ENCODE measurements around the gene PTPRM. TPM values are rescaled to one million over a fixed set of nuclear protein-coding genes. Genes with fewer than 3 reads are reported as not detected.

Gene PTPRM
- total RNA-seq, 4 donors from 2014 or later = 206 to 337 (median 255) TPM

DNA sequence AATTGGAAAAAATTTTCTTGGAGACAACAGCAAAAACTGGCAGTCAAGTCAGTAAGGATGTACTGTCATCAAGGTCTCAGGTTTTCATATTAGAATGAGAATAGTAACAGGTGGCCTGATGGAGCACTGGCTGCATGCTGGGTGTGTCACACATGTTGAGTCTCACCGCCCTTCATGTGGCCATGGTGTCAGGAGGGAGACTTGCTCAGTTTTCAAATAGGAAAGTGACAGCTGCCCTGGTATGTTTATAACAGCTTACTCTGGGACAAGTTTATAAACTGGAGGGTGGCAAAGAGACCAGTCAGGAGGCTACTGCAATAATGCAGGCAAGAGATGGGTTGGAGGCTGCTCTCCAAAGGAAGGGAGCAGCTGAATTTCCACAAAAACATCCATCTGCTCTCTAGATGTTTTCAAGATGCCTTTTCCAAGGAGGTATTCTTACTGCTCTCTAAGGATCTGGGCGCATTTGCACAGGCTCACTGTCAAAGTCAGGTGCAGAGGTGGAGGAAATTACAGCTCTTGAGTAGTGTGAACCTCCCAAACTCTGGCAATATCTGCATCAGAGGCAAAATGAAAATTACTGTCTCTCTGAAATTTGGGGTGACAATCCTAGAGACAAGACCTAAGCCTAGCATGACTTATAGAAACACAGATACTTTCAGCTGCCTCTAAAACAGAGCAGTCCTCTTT lies 720.2 kb downstream of the PTPRM start:
- TF ChIP-seq, protein P1, sequence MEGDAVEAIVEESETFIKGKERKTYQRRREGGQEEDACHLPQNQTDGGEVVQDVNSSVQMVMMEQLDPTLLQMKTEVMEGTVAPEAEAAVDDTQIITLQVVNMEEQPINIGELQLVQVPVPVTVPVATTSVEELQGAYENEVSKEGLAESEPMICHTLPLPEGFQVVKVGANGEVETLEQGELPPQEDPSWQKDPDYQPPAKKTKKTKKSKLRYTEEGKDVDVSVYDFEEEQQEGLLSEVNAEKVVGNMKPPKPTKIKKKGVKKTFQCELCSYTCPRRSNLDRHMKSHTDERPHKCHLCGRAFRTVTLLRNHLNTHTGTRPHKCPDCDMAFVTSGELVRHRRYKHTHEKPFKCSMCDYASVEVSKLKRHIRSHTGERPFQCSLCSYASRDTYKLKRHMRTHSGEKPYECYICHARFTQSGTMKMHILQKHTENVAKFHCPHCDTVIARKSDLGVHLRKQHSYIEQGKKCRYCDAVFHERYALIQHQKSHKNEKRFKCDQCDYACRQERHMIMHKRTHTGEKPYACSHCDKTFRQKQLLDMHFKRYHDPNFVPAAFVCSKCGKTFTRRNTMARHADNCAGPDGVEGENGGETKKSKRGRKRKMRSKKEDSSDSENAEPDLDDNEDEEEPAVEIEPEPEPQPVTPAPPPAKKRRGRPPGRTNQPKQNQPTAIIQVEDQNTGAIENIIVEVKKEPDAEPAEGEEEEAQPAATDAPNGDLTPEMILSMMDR (IDR thresholded peaks at IDR 0.05; ENCODE audit: low read depth) = no peak

DNA sequence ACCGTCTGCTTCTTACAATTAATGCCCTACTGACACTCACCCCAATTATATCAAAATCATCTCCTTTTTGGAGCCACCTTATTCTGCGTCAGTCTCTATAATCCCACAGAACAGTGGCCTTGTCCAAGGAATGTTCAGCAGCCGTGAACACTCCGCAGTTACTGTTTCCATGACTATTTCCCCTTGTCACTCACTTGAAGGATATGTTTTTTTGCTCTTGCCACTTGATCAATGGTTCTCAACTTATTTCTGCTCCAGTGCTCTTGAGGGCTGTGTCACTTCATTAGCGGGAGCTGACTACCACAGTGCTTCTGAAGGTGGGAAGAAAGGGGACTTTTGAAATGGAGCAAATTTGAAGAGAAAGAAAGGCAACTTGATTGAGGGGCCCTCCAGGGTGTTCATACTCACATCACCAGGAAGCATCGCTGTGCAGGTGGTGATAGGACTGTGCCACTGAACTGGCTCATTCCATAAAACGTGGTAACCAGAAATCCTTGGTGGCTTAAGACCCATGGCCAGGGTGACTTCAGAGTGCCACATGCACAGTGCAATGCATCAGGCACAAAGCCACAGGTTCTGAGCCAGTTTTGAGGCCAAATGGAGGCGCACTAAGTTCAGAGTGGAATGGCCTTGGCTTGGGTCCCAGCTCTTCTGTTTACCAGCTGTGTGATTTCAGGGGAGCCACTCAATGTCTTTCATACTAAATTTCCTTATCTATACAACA lies 721.5 kb downstream of the PTPRM start:
- TF ChIP-seq, protein P1 (IDR thresholded peaks at IDR 0.05; ENCODE audit: low read depth) = no peak

DNA sequence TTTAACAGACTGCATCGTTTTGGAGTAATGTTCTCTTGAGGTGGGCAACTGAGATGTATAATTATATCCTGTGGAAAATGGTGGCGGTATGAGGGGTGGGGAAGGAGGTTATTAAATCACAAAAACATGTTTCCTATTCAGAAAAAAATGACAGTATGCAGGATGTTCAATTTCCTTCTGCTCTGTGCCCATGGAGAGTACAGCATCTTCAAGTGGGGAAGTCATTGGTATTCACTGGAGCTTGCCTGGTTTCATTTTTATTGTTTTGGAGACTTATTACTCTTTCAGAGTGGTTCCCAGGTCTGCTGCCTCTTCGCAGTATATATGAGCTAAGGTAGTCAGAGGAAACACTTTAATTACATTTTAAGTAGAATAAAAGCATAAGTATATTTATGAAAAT lies 723.3 kb downstream of the PTPRM start:
- TF ChIP-seq, protein P1 (IDR thresholded peaks at IDR 0.05; ENCODE audit: low read depth) = no peak

DNA sequence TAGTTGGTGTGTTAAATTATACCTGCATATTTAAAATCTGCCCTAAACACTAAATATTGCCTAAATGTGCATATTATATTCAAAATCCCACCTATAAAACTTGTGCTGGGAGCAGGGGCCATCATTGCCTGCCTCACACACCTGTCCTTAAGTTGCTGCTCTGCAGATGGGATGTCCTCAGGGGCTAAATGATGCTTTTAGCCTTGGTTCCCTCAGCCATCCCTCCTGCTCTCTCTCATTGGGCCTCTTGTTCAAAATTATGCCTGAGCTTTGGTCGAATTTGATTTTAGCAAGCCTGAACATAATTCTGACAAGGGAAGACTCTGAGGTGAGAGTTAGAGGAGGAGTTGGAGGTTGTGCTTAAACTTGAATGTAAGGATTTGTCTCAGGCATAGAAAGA lies 723.8 kb downstream of the PTPRM start:
- TF ChIP-seq, protein P1 (IDR thresholded peaks at IDR 0.05; ENCODE audit: low read depth) = no peak

DNA sequence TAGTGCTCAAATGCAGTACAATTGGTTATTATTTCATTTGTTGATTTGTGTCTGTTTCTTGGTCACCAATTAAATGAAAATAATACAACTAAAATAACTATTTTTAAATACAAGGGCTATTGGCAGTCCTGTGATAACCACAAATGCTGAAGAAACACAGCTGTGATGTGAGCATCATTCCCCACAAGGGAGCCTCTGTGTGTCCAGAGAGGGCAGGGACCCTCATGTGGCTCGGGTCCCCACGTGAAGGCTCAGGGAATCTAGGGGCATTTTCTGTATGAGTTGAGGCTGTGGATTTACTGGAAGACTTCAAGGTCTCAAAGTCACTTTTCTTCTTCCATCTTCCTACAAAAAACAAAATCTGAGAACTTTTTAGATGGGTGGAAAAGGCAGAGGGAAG lies 726.1 kb downstream of the PTPRM start:
- TF ChIP-seq, protein P1 (IDR thresholded peaks at IDR 0.05; ENCODE audit: low read depth) = no peak

DNA sequence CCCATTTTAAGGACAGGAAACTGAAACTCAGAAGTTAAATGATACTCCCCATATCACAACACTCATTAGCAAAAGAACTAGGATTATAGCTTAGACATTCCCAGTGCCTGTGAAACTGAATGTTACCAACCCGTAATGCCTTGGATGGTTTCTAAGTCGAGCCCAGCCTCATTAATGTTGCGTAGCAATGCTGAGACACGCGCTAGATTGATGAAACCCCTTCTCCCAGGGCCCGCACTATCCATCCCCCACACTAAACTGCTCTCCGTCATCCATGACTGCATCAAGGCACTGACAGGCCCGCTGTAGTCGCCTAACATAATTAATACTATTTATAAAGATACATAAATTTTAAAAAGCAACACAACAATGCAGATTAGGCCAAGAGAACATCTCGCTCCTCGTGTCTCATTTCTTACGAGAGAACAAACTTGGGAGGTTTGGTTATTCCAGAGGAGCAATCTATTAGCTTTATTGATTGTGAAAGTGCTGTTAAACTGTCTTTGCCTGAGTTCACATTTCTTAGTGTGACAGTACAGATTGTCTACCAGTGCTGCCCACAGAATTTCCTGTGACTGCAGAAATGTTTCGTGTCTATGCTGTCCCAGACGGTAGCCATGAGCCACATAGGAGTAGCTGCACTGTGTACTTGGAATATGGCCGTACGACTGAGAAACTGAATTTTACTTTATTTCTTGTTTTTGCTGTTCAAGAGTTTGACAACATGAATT lies 729.9 kb downstream of the PTPRM start:
- TF ChIP-seq, protein P1 (IDR thresholded peaks at IDR 0.05; ENCODE audit: low read depth) = no peak

DNA sequence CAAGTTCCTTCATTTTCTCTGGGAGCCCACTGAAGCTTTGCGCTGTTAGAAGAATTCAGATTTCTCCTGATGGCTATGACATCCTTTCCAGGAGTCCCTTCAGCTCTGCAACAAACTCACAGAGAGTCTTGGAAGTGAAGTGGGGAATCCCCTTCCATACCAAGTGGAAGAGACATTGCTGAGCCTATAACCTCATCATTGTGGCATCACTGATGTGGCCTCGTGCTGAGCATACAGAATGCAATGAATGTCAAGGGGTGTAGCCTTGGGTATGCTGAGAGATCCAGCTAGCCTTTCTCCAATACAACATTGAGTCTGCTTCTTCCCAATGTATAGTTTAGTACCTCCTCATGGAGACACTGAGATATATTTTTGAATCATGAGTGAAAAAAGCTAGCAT lies 731.1 kb downstream of the PTPRM start:
- TF ChIP-seq, protein P1 (IDR thresholded peaks at IDR 0.05; ENCODE audit: low read depth) = no peak

Data from subcutaneous adipose tissue (tissue), 4 donors.